HepG2 (cell line): ENCODE data around the gene LPO. TPM values are rescaled to one million over a fixed set of nuclear protein-coding genes. Genes with fewer than 3 reads are reported as not detected.

Source experiments
- ATAC-seq: fragments of 200-7000 bp; cut with Tn5 transposase; 3 replicates; pipeline ENCODE4 v1.9.1; 2020; ENCODE audit warnings: mild to moderate bottlenecking, moderate library complexity
- BruUV-seq: library from RNA; stranded (reverse); fragments of 400-500 nt; replicated peaks from 2 replicates; lab custom pipeline; 2021; lab: Mats Ljungman, UMichigan
- CTCF ChIA-PET: fragments of 300-600 bp; formaldehyde crosslinking; extraction: SDS; loops from one replicate; lab custom pipeline; 2021; ENCODE audit warnings: low total read pairs, inconsistent platforms, low intra/inter-chr PET ratio; lab: Yijun Ruan, JAX
- POLR2A ChIA-PET: fragments of 350-600 bp; sonication (Branson Sonifier 250); formaldehyde crosslinking; loops from one replicate; lab custom pipeline; 2020; ENCODE audit warnings: antibody characterized with exemption, inconsistent platforms; lab: Yijun Ruan, JAX
- DNase-seq: peaks from one replicate; pipeline ENCODE4 v3.0.0-alpha.2; 2015; ENCODE audit warnings: low spot score
- FAIRE-seq: peaks from 3 replicates; lab custom pipeline; 2011; peaks lifted over from hg19 to GRCh38; lab: Jason Lieb, UNC
- H2AFZ ChIP-seq: one replicate; pipeline ENCODE4 v1.6.1; 2011; ENCODE audit warnings: low read length, inconsistent platforms
- H3K27ac ChIP-seq: fragments of 300-600 bp; 3 replicates; pipeline ENCODE4 v1.8.0; 2011; ENCODE audit warnings: mixed run types, mild to moderate bottlenecking, mixed read lengths, low read length, inconsistent platforms; ENCODE audit not compliant: insufficient read depth; ENCODE audit errors: extremely low read length
- H3K27me3 ChIP-seq, 2 experiments: fragments of 200-600 bp in 1 of 2; 2 replicates in 1 of 2; 3 replicates in 1 of 2; pipeline versions ENCODE4 v1.6.0 to v1.8.0; 2011; ENCODE audit warnings: low read length in 2 of 2, mild to moderate bottlenecking in 2 of 2, moderate library complexity in 2 of 2, inconsistent platforms in 1 of 2; ENCODE audit not compliant: insufficient read depth in 2 of 2, control insufficient read depth in 1 of 2
- H3K36me3 ChIP-seq, 2 experiments: fragments of 200-600 bp in 1 of 2; replicated peaks in 1 of 2; 2 replicates in 1 of 2; 3 replicates in 1 of 2; pipeline versions ENCODE4 v1.5.1 to v1.8.0; 2011; ENCODE audit warnings: low read length in 2 of 2, inconsistent platforms in 1 of 2; ENCODE audit not compliant: insufficient read depth in 2 of 2, control insufficient read depth in 1 of 2
- H3K4me1 ChIP-seq: 2 replicates; pipeline ENCODE4 v1.5.1; 2012; ENCODE audit warnings: low read length, inconsistent platforms; ENCODE audit not compliant: insufficient read depth
- H3K4me2 ChIP-seq: 2 replicates; pipeline ENCODE4 v1.6.0; 2011; ENCODE audit warnings: low read depth, low read length, inconsistent platforms
- H3K4me3 ChIP-seq, 3 experiments: fragments of 200-600 bp in 1 of 3; sonication (generic), shearing (Covaris generic) in 1 of 3; replicated peaks in 1 of 3; 2 replicates each; pipeline ENCODE4 v1.5.1; 2011 to 2016; ENCODE audit warnings: low read length in 3 of 3, inconsistent platforms in 2 of 3, low read depth in 2 of 3, mild to moderate bottlenecking in 2 of 3, control low read depth in 1 of 3, mixed read lengths in 1 of 3; ENCODE audit not compliant: insufficient read depth in 1 of 3
- H3K79me2 ChIP-seq: one replicate; pipeline ENCODE4 v1.6.1; 2011; ENCODE audit warnings: low read length, inconsistent platforms; ENCODE audit not compliant: insufficient read depth
- H3K9ac ChIP-seq: 2 replicates; pipeline ENCODE4 v1.6.0; 2011; ENCODE audit warnings: mild to moderate bottlenecking, low read depth, low read length, inconsistent platforms; ENCODE audit not compliant: insufficient read depth
- H3K9me3 ChIP-seq: 2 replicates; pipeline ENCODE4 v1.5.1; 2012; ENCODE audit warnings: mild to moderate bottlenecking, low read length
- H4K20me1 ChIP-seq: 2 replicates; pipeline ENCODE4 v1.6.0; 2011; ENCODE audit warnings: inconsistent platforms, mild to moderate bottlenecking, low read length, moderate library complexity; ENCODE audit not compliant: insufficient read depth
- ARID2 ChIP-seq: sonication (generic); formaldehyde crosslinking; IDR thresholded peaks from 2 replicates; pipeline ENCODE4 v1.8.1; 2022; ENCODE audit warnings: mild to moderate bottlenecking, missing genetic modification reagents, borderline replicate concordance
- ATF5 ChIP-seq: sonication (generic); formaldehyde crosslinking; IDR thresholded peaks from 2 replicates; pipeline ENCODE4 v1.4.0; 2020; ENCODE audit warnings: mild to moderate bottlenecking, low read depth, missing genetic modification reagents
- CSRNP2 ChIP-seq: sonication (generic); formaldehyde crosslinking; conservative IDR thresholded peaks from 2 replicates; pipeline ENCODE4 v1.8.0; 2022; ENCODE audit warnings: low read depth, missing genetic modification reagents
- EZH2 ChIP-seq: conservative IDR thresholded peaks from 2 replicates; pipeline ENCODE4 v1.6.1; 2012; ENCODE audit warnings: mild to moderate bottlenecking, low read depth, low read length, moderate library complexity
- MAFK ChIP-seq, 2 experiments: IDR thresholded peaks in 1 of 2; conservative IDR thresholded peaks in 1 of 2; 2 replicates each; pipeline ENCODE4 v1.6.1; 2011; ENCODE audit warnings: improper control_type of control experiment in 2 of 2, low read length in 2 of 2
- SOX13 ChIP-seq, 3 experiments: fragments of 450-650 bp in 1 of 3; sonication (generic) in 1 of 3; formaldehyde crosslinking in 1 of 3; IDR thresholded peaks in 2 of 3; conservative IDR thresholded peaks in 1 of 3; 2 replicates each; pipeline versions ENCODE4 v1.5.0 to v1.6.1; 2016 to 2020; ENCODE audit warnings: antibody characterized with exemption in 1 of 3, mild to moderate bottlenecking in 1 of 3, missing compliant biosample characterization in 1 of 3, missing genetic modification reagents in 1 of 3, moderate library complexity in 1 of 3
- TBX2 ChIP-seq: sonication (generic); formaldehyde crosslinking; IDR thresholded peaks from 2 replicates; pipeline ENCODE4 v1.5.0; 2020; ENCODE audit warnings: missing genetic modification reagents, mild to moderate bottlenecking, borderline replicate concordance
- XRCC5 ChIP-seq: fragments of 200-400 bp; formaldehyde crosslinking; optimal IDR thresholded peaks from 2 replicates; pipeline ENCODE3; 2017; ENCODE audit warnings: mild to moderate bottlenecking, low read length
- WGBS: methylation state at CpG from one replicate; pipeline ENCODE4 v1.1.6; 2017; ENCODE audit warnings: low lambda C conversion rate; 5-methylcytosine and 5-hydroxymethylcytosine counted together
- in situ Hi-C: cut with HindIII; loops from 2 replicates; pipeline ENCODE4 v1.10.0; 2017; ENCODE audit warnings: low pct_unique_long_range_greater_than_20kb; ENCODE audit not compliant: extremely low pct_ligation_motif_present
- intact Hi-C: fragments of 100-400 bp; cut with micrococcal nuclease; formaldehyde crosslinking; loops from one replicate; pipeline ENCODE4 v1.10.0; 2022; ENCODE audit not compliant: unreplicated experiment
- polyA plus RNA-seq, 8 experiments: library from polyadenylated mRNA; depleted of rRNA in 3 of 8; stranded (reverse) in 7 of 8; unstranded in 1 of 8; fragments of >200 nt; fragmentation: Illumina TruSeq in 4 of 8; extraction: Trizol in 4 of 8; gene quantifications; 2 replicates each; pipeline versions ENCODE4 v1.2.1 to v1.2.3, GENCODE V29; 2011 to 2016; ENCODE audit warnings: low read depth in 4 of 8, missing spikeins in 1 of 8, mixed read lengths in 1 of 8; ENCODE audit not compliant: insufficient read depth in 1 of 8
- total RNA-seq, 5 experiments: library from RNA; depleted of rRNA; stranded (reverse); fragments of >200 nt; fragmentation: Illumina TruSeq; extraction: Trizol; gene quantifications; 2 replicates each; pipeline ENCODE4 v1.2.3, GENCODE V29; 2016; ENCODE audit warnings: low read depth in 1 of 5

The LPO gene
- total and polyA plus RNA-seq, 2 of the 13 experiments (the other 11 are each of a cell fraction or from before 2014, with no cell fraction given): not detected

GRCh38 chr17:58315750-58316149 lies 77.4 kb downstream of the LPO start:
- POLR2A ChIA-PET: interaction anchor here (1.4 kb wide), 1 partner anchor 102 kb away, joined by 3 read pairs; the partner anchor contains the start of gene RNF43
- 23% methylated on average over 4 of the region's 4 CpGs for whole genome bisulfite sequencing
- Histone ChIP-seq H3K27me3 (peaks cover 11 to 70% of the 10 kb centered on the region in 2 experiments), H3K4me3 (no peak overlapping the region), H3K9me3 (no peaks in the 10 kb centered on the region), H3K9ac (no peak overlapping the region), H3K36me3 (no peaks in the 10 kb centered on the region), H4K20me1 (no peaks in the 10 kb centered on the region), H3K79me2 (no peaks in the 10 kb centered on the region), H3K27ac (no peak overlapping the region), H2AFZ (no peak overlapping the region), H3K4me1 (peaks cover 11% of the 10 kb centered on the region; the same call in 1 of the 2 replicates), H3K4me2 (no peak overlapping the region)
- BruUV-seq: no TSS peak
- DNase-seq: no peak
- CTCF ChIA-PET: interaction anchor here (5.0 kb wide), 1 partner anchor 132 kb away, joined by 121 read pairs; no protein-coding TSS in a partner anchor
- in situ Hi-C loops: no loop called here
- no peak for TF ChIP-seq CSRNP2 (CRISPR knock-in tag)
- no peak for TF ChIP-seq EZH2
- no peak for TF ChIP-seq ATF5
- TF ChIP-seq TBX2 (CRISPR knock-in tag): no peak
- no peak for TF ChIP-seq ARID2 (CRISPR knock-in tag)
- no peak for TF ChIP-seq XRCC5
- no peak for TF ChIP-seq MAFK (conservative IDR thresholded peaks at IDR 0.05 in 1 of 2, IDR thresholded peaks at IDR 0.05 in 1 of 2; ENCODE audit: low read length in 2 of 2)
- no peak for TF ChIP-seq SOX13 (IDR thresholded peaks at IDR 0.05)
- TF ChIP-seq SOX13 (CRISPR knock-in tag; conservative IDR thresholded peaks at IDR 0.05 in 1 of 2, IDR thresholded peaks at IDR 0.05 in 1 of 2): no peak
- no peak for ATAC-seq
- FAIRE-seq: no peak
- intact Hi-C loops: loop anchor here (2.0 kb wide), 1 partner anchor 37 kb away; the partner anchor contains the start of gene SUPT4H1
